ENCODE measurements around the gene TLR6.
"Not testable (repeated sequence)": the region's sequence is repeated elsewhere in the genome, so short reads cannot be mapped to it uniquely, and the experiment has no call there.

The TLR6 gene

GRCh38 chr4:38791010-38791409 is 65.6 kb downstream of the TLR6 start:
- no peak for DNase-seq (ENCODE audit: extremely low read depth in 1 of 2, low read depth in 1 of 2)

DNA sequence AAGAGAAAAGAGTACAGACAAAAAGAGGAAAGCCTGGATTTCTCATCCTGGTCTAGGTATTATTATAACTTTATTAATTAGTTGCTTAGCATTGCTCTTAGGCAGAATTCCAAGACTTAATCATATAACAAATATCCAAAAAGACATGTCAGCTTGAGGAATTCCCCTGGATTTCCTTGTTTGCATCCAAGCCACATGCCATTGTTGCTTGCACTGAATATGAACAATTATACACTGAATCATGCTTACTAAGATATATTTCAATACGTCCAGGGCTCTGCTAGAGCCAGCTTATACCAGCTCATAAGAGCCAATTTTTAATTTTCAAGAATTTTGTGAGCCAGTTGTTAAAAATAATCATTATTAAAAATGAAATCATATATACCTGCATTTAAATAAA is 68.3 kb downstream of the TLR6 start:
- DNase-seq (ENCODE audit: extremely low read depth in 1 of 2, low read depth in 1 of 2), result no peak

GRCh38 chr4:38787693-38788092 is 68.9 kb downstream of the TLR6 start:
- no peak for DNase-seq (ENCODE audit: extremely low read depth in 1 of 2, low read depth in 1 of 2)

DNA sequence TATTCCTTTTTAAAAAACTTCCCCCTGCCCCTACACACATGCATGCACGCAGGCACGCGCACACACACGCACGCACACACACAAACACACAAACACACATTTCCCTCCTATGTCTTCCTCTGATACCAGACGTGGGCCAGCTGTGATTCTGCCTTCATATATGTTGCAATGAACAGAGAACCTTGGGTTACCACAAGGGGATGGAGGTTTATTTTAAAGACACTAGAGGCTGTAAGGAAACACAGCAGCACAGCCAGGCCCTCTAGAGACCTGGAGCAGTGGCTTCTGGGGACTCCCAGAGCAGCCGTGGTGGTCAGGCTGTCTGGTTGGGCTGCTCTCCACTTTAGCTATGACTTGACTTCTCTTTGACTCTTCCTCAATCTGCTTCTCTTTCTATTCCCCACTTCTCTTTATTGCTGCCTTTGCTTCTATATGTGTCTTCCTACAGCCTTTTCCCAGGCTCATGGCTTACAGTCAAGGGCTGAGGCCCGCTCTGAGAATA is 70.7 kb downstream of the TLR6 start:
- no peak for DNase-seq (ENCODE audit: extremely low read depth in 1 of 2, low read depth in 1 of 2)

- DNase-seq (ENCODE audit: extremely low read depth in 1 of 2, low read depth in 1 of 2), result no peak
Measured at GRCh38 chr4:38785041-38785790, 71.4 kb downstream of the TLR6 start.

- DNase-seq (ENCODE audit: extremely low read depth in 1 of 2, low read depth in 1 of 2), result no peak
Measured at GRCh38 chr4:38784141-38784540, 72.5 kb downstream of the TLR6 start.

DNA sequence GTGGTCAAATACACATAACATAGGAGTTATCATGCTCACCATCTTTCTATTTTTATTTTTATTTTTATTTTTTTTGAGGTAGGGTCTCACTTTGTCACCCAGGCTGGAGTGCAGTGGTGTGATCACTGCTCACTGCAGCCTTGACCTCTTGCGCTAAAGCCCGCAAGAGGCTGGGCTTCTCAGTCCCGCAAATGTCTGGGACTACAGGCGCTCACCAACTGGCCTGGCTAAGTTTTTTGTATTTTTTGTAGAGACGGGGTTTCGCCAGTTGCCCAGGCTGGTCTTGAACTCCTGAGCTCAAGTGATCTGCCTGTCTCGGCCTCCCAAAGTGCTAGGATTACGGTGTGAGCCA is 73.5 kb downstream of the TLR6 start:
- DNase-seq (ENCODE audit: extremely low read depth in 1 of 2, low read depth in 1 of 2), result no peak

DNA sequence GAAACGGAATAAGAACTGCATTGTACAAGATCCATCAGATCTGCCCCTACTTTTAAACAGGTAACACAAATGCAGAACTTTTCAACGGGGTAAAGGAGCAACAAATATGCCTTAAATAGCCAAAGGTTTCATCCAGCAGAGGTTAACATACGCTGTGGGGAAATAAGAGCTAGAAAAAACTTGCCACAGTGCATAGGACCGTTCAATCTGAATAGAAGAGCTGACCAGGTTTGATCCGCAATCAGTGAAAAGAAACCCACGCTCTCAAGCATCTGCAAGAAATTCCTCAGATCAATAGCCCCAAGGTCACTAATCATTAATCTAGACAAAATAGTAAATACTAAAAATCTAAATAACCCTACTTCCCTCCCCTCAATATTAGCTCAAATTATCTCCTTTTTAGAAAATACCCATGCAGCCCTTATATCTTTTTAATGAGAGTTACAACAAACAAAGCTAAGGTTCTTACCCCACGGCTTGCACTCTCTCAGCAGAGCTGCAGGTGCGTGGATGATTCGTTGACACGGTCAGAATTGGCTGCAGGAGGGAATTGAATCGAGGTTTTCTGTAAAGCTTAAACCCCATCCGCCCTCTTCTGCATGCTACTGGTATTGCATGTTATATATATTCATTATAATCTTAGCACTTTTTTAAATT is 74.0 kb downstream of the TLR6 start, which contains the start of gene TLR10:
TLR10 (minus strand) TSS at position 539 of the 657 bp plus-strand sequence. CDS start 7,400 bp downstream, outside the sequence.
- no peak for DNase-seq (ENCODE audit: extremely low read depth in 1 of 2, low read depth in 1 of 2)

GRCh38 chr4:38781854-38782261 is 74.8 kb downstream of the TLR6 start:
- DNase-seq (ENCODE audit: extremely low read depth in 1 of 2, low read depth in 1 of 2), result no peak

DNA sequence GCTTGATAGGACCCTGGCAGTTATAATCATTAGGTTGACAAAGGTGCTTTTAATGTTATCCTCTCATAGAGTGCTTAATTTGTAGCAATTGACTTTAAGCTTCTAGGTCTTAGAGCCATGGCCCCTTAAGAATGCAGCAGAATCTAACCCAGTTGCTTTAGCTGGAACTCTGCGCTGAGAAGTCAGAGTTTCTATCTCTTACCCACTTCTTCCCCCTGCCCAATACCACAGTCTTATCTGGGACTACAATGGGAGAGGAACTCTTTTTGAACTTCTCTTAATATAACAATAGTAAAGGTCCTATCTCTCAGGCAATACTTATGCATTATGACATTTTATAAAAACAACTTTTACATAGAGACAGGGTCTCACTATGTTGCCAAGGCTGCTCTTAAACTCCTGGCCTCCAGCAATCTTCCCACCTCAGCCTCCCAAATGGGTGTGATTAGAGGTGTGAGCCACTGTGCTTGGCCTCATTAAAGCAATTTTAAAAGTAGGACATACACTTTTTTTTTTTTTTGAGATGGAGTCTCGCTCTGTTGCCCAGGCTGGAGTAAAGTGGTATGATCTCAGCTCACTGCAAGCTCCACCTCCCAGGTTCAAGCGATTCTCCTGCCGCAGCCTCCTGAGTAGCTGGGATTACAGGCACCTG is 75.7 kb downstream of the TLR6 start:
- no peak for DNase-seq (ENCODE audit: extremely low read depth in 1 of 2, low read depth in 1 of 2)

DNA sequence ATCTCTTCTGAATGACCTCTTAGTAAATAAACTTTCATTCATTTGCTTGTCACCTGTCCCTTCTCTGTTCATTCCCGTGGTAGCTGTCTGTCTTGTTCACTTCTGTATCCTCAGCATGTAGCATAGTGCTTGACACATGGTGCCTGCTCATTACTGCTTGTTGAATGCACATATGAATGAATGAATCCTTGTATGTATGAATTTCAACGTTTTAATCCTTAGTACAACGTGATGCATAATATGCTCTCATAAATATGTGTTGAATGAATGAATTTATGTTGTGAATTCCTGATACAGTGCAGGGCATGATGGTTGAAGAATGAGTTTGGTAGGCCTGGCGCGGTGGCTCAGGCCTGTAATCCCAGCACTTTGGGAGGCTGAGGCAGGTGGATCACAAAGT is 76.8 kb downstream of the TLR6 start:
- DNase-seq (ENCODE audit: extremely low read depth in 1 of 2, low read depth in 1 of 2), result no peak

DNA sequence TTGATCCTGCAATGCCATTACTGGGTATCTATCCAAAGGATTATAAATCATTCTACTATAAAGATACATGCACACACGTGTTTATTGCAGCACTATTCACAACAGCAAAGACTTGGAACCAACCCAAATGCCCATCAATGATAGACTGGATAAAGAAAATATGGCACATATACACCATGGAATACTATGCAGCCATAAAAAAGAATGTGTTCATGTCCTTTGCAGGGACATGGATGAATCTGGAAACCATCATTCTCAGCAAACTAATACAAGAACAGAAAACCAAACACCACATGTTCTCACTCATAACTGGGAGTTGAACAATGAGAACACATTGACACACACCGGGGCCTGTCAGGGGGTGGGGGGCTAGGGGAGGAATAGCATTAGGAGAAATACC is 78.7 kb downstream of the TLR6 start:
- not testable (repeated sequence) for DNase-seq (ENCODE audit: extremely low read depth in 1 of 2, low read depth in 1 of 2)

GRCh38 chr4:38775326-38775725 is 81.3 kb downstream of the TLR6 start:
- DNase-seq (ENCODE audit: extremely low read depth in 1 of 2, low read depth in 1 of 2), result no peak

DNA sequence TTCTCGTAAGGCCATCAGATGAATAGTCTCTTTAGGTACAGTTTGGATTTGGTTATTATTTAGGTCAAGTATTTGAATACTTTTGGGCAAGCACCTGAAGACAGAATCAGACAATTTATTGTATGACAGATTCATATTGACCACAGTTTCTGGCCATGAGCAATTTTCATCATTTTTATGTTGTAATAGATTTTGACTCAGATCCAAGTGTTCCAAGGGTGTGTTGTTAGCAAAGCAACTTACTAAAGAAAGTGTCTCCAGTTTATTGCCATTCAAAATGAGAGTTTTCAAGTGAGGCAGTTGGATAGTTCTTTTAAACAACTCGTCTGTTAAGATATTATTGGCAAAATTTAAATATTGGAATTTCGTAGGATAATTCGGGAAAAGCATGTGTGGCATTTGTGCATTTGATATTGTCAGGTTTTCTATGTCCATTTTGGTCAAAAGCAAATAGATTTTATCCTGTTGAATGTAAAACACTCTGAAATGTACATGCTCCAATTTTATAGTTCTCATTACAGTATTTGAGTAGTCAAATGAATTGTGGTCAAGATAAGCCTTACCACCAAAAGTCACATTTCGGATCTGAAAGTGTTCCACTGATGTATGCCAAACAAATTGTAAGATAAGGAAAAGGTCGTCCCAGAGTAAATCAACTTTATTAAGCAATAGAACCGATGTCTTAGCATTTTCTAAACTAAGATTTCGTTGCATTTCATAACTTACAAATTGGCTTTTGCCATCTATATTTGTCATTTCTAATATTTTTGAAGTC is 82.2 kb downstream of the TLR6 start:
- DNase-seq (ENCODE audit: extremely low read depth in 1 of 2, low read depth in 1 of 2), result no peak
